Erythroblast (primary cell): ENCODE measurements around the gene CDK14.

Source experiments
- GATA1 ChIP-seq: IDR thresholded peaks from 2 replicates; pipeline ENCODE4 v1.6.1; 2011; ENCODE audit warnings: low read depth, mild to moderate bottlenecking, control low read depth, low read length, moderate library complexity
- POLR2A ChIP-seq: IDR thresholded peaks from 2 replicates; pipeline ENCODE4 v1.6.1; 2011; ENCODE audit warnings: mild to moderate bottlenecking, low read length

GRCh38 chr7:91005024-91005423, 408.9 kb downstream of the CDK14 start:
- TF ChIP-seq POLR2A: no peak
- no peak for TF ChIP-seq GATA1
